Neuronal stem cell (in vitro differentiated cells): Measurements from ENCODE around the gene KCNE3.

Experiments used
- DNase-seq: peaks from one replicate; pipeline ENCODE4 v3.0.0-alpha.2; 2013; ENCODE audit warnings: low spot score
- H2AFZ ChIP-seq: one replicate; pipeline ENCODE4 v1.6.1; 2013; ENCODE audit warnings: mild to moderate bottlenecking, low read length, inconsistent platforms
- H2AK5ac ChIP-seq: 2 replicates; pipeline ENCODE4 v1.6.1; 2013; ENCODE audit warnings: low read depth, mild to moderate bottlenecking, inconsistent platforms, low read length, moderate library complexity, mixed read lengths
- H2BK120ac ChIP-seq: 2 replicates; pipeline ENCODE4 v1.6.1; 2013; ENCODE audit warnings: low read depth, mild to moderate bottlenecking, inconsistent platforms, low read length, moderate library complexity, mixed read lengths
- H2BK12ac ChIP-seq: one replicate; pipeline ENCODE4 v1.6.1; 2013; ENCODE audit warnings: low read length, inconsistent platforms
- H2BK15ac ChIP-seq: 2 replicates; pipeline ENCODE4 v1.6.1; 2013; ENCODE audit warnings: mild to moderate bottlenecking, low read length, inconsistent platforms, mixed read lengths
- H2BK5ac ChIP-seq: one replicate; pipeline ENCODE4 v1.6.1; 2013; ENCODE audit warnings: inconsistent platforms, mild to moderate bottlenecking, low read length, moderate library complexity
- H3K14ac ChIP-seq: one replicate; pipeline ENCODE4 v1.6.1; 2013; ENCODE audit warnings: low read length, inconsistent platforms
- H3K18ac ChIP-seq: 2 replicates; pipeline ENCODE4 v1.6.1; 2013; ENCODE audit warnings: low read length, inconsistent platforms
- H3K23ac ChIP-seq: 2 replicates; pipeline ENCODE4 v1.6.1; 2013; ENCODE audit warnings: low read depth, mild to moderate bottlenecking, mixed read lengths, low read length, inconsistent platforms; ENCODE audit not compliant: poor library complexity
- H3K27ac ChIP-seq: replicated peaks from 3 replicates; pipeline ENCODE4 v1.5.1; 2013; ENCODE audit warnings: low read length, inconsistent platforms
- H3K27me3 ChIP-seq, 3 experiments: 2 replicates each; pipeline ENCODE4 v1.6.1; 2013; ENCODE audit warnings: low read length in 3 of 3, mild to moderate bottlenecking in 2 of 3, inconsistent platforms in 1 of 3, low read depth in 1 of 3, mixed read lengths in 1 of 3, moderate library complexity in 1 of 3; ENCODE audit not compliant: control insufficient read depth in 3 of 3, insufficient read depth in 3 of 3
- H3K36me3 ChIP-seq, 2 donors: replicated peaks in 1 of 2; 2 replicates each; pipeline ENCODE4 v1.6.1; 2013; ENCODE audit warnings: low read length in 2 of 2; ENCODE audit not compliant: control insufficient read depth in 2 of 2, insufficient read depth in 2 of 2
- H3K4ac ChIP-seq: 2 replicates; pipeline ENCODE4 v1.6.1; 2013; ENCODE audit warnings: inconsistent platforms, mild to moderate bottlenecking, low read length, moderate library complexity
- H3K4me1 ChIP-seq, 2 donors: 1 replicate in 1 of 2; 2 replicates in 1 of 2; pipeline ENCODE4 v1.6.1; 2013; ENCODE audit warnings: low read length in 2 of 2, low read depth in 1 of 2; ENCODE audit not compliant: control insufficient read depth in 2 of 2, insufficient read depth in 1 of 2
- H3K4me2 ChIP-seq: one replicate; pipeline ENCODE4 v1.6.1; 2013; ENCODE audit warnings: mild to moderate bottlenecking, low read length, inconsistent platforms; ENCODE audit not compliant: insufficient read depth, poor library complexity, severe bottlenecking
- H3K4me3 ChIP-seq, 2 donors: 2 replicates each; pipeline ENCODE4 v1.5.1; 2013; ENCODE audit warnings: low read length in 2 of 2, mild to moderate bottlenecking in 2 of 2, inconsistent platforms in 1 of 2, moderate library complexity in 1 of 2
- H3K79me1 ChIP-seq: one replicate; pipeline ENCODE4 v1.6.1; 2013; ENCODE audit warnings: low read depth, mild to moderate bottlenecking, inconsistent platforms, low read length, moderate library complexity
- H3K9ac ChIP-seq: one replicate; pipeline ENCODE4 v1.6.1; 2013; ENCODE audit warnings: mild to moderate bottlenecking, low read depth, low read length, inconsistent platforms; ENCODE audit not compliant: poor library complexity
- H3K9me3 ChIP-seq, 2 donors: replicated peaks in 1 of 2; 2 replicates each; pipeline versions ENCODE3 to v1.6.1; 2013; ENCODE audit warnings: low read length in 2 of 2, mild to moderate bottlenecking in 2 of 2, inconsistent platforms in 1 of 2, low read depth in 1 of 2, mixed read lengths in 1 of 2, moderate library complexity in 1 of 2; ENCODE audit not compliant: control insufficient read depth in 2 of 2, insufficient read depth in 1 of 2
- H4K8ac ChIP-seq: one replicate; pipeline ENCODE4 v1.6.1; 2013; ENCODE audit warnings: low read depth, mild to moderate bottlenecking, inconsistent platforms, low read length, moderate library complexity
- H4K91ac ChIP-seq: one replicate; pipeline ENCODE4 v1.6.1; 2013; ENCODE audit warnings: low read length, low read depth, mild to moderate bottlenecking, inconsistent platforms; ENCODE audit not compliant: poor library complexity
- WGBS, 2 donors: extraction: QIAGEN DNeasy Blood & Tissue Kit; methylation state at CpG; one replicate each; pipeline ENCODE4 v1.1.7; 2013; ENCODE audit warnings: missing lambda C conversion rate in 2 of 2, mixed read lengths in 1 of 2; ENCODE audit not compliant: insufficient read length in 2 of 2, insufficient replicate concordance in 1 of 2; ENCODE audit errors: extremely low coverage in 2 of 2; 5-methylcytosine and 5-hydroxymethylcytosine counted together

The KCNE3 gene

DNA sequence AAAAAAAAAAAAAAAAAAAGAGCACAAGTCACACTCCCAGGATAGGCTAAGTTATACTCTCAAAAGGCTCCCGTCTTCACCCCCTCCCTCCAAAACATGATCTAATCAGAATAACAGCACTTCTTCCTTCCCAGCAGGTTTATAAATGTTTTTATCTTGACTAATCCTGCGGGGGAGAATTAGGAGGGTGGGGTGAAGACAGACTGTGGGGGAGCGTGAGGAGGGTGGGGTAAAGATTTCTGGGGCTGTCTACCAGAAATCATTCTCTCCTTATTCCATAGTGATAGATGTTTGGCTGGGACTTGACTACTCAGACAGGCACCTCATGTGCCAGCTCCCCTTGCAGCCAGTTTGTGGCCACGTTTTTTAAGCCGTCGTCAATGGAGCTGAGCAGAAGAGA lies 17.0 kb downstream of the KCNE3 start:
- Histone ChIP-seq H4K91ac (no peak overlapping the region), H3K4me3 (no peak overlapping the region), H3K27ac (no peak overlapping the region)

DNA sequence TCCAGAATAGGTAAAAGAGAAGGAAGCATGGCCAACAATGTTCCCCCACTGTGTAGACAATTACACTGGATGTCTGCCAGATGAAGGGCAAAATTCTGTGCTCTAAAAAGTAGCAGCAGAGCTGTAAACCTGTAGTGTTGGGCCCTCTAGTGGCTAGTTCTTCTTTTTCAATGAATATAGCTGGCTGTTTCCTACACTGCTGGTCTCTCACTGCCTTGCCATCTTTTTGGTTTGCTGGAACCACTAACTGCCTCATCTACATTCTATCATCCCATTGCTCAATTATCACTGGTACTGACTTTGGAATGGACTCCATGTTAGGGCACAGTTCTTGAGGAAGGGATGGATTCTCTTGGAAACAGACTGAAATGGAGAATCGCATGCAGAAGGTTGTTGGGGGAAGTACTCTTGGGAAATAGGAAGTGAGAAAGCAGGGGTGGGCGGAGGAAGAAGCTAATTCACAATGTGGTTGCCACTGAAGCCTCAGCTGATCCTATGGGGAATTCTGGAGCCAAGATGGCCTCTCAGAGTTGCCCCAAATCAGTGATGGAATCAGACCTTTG lies 17.9 kb downstream of the KCNE3 start:
- H4K8ac ChIP-seq, result no peak overlapping the region
- no peak overlapping the region for H2BK12ac ChIP-seq
- peak overlapping the region; percentile 19 for H2AFZ ChIP-seq
- H3K9me3 ChIP-seq, result no peaks in the 10 kb centered on the region
- no peak overlapping the region for H3K14ac ChIP-seq
- no peak overlapping the region for H3K18ac ChIP-seq
- no CpG with 5 or more reads among the region's 2 CpGs for WGBS, 2 donors
- H2BK120ac ChIP-seq, result no peak overlapping the region
- H3K4ac ChIP-seq, result no peak overlapping the region
- peak; percentile 30 for DNase-seq
- no peak overlapping the region for H4K91ac ChIP-seq
- no peaks in the 10 kb centered on the region for H3K79me1 ChIP-seq
- H3K4me3 ChIP-seq, result no peak overlapping the region
- H2AK5ac ChIP-seq, result no peak overlapping the region
- no peak overlapping the region for H3K27ac ChIP-seq
- no peak overlapping the region for H3K9ac ChIP-seq
- H3K36me3 ChIP-seq, result no peaks in the 10 kb centered on the region
- H2BK5ac ChIP-seq, result no peak overlapping the region
- H3K27me3 ChIP-seq, result peaks cover 0 to 7% (median 0%) of the 10 kb centered on the region in 3 experiments
- no peak overlapping the region for H3K4me2 ChIP-seq
- H3K23ac ChIP-seq, result no peak overlapping the region
- no peak overlapping the region for H2BK15ac ChIP-seq
- no peaks in the 10 kb centered on the region for H3K4me1 ChIP-seq

More for the DNA sequence above, 17.0 kb downstream of the KCNE3 start:
- no peak overlapping the region for H2BK120ac ChIP-seq
- no CpG with 5 or more reads among the region's 6 CpGs for WGBS, 2 donors
- no peaks in the 10 kb centered on the region for H3K79me1 ChIP-seq
- no peak overlapping the region for H3K14ac ChIP-seq
- no peak overlapping the region for H2AK5ac ChIP-seq
- no peak overlapping the region for H2BK15ac ChIP-seq
- DNase-seq, result no peak
- H3K4ac ChIP-seq, result no peak overlapping the region
- H3K18ac ChIP-seq, result no peak overlapping the region
- no peak overlapping the region for H3K9ac ChIP-seq
- H3K9me3 ChIP-seq, result no peaks in the 10 kb centered on the region
- H3K4me2 ChIP-seq, result no peak overlapping the region
- H2BK12ac ChIP-seq, result no peak overlapping the region
- H3K23ac ChIP-seq, result no peak overlapping the region
- H3K36me3 ChIP-seq, result no peaks in the 10 kb centered on the region
- H3K27me3 ChIP-seq, result peaks cover 0 to 4% (median 0%) of the 10 kb centered on the region in 3 experiments
- H2AFZ ChIP-seq, result no peak overlapping the region
- H4K8ac ChIP-seq, result no peak overlapping the region
- no peaks in the 10 kb centered on the region for H3K4me1 ChIP-seq
- no peak overlapping the region for H2BK5ac ChIP-seq

DNA sequence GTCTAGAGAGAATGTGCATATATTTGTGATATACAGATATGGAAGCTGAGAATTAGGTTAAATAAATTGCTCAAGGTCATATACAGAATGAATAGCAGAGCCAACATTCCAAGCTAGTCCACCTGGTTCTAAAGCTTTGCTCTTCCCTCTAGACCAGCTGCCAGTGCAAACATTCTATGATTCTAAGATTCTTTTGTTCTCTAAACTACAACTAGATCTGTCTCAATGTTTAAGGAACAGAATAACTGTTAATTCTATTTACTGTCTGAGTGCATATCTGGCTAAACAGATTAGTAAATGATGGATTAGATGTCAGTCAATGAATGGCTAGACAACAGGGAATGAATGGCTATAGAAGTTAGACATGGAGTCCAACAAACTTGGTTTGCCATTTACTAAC lies 19.6 kb downstream of the KCNE3 start:
- H3K27me3 ChIP-seq, result peaks cover 0 to 7% (median 0%) of the 10 kb centered on the region in 3 experiments
- H2AFZ ChIP-seq, result no peak overlapping the region
- no peak for DNase-seq
- H2BK5ac ChIP-seq, result no peak overlapping the region
- no peak overlapping the region for H3K18ac ChIP-seq
- H4K8ac ChIP-seq, result no peak overlapping the region
- H3K9me3 ChIP-seq, result no peaks in the 10 kb centered on the region
- no peaks in the 10 kb centered on the region for H3K36me3 ChIP-seq
- no peaks in the 10 kb centered on the region for H3K79me1 ChIP-seq
- no peak overlapping the region for H2BK15ac ChIP-seq
- no peak overlapping the region for H2AK5ac ChIP-seq
- H3K14ac ChIP-seq, result no peak overlapping the region
- no peak overlapping the region for H3K4me2 ChIP-seq
- H3K9ac ChIP-seq, result no peak overlapping the region
- no peak overlapping the region for H3K27ac ChIP-seq
- H3K4ac ChIP-seq, result no peak overlapping the region
- H3K4me1 ChIP-seq, result peaks cover 0 to 2% of the 10 kb centered on the region in 2 donors
- H3K23ac ChIP-seq, result no peak overlapping the region
- no peak overlapping the region for H4K91ac ChIP-seq
- H2BK120ac ChIP-seq, result no peak overlapping the region
- H3K4me3 ChIP-seq, result no peak overlapping the region
- H2BK12ac ChIP-seq, result no peak overlapping the region

DNA sequence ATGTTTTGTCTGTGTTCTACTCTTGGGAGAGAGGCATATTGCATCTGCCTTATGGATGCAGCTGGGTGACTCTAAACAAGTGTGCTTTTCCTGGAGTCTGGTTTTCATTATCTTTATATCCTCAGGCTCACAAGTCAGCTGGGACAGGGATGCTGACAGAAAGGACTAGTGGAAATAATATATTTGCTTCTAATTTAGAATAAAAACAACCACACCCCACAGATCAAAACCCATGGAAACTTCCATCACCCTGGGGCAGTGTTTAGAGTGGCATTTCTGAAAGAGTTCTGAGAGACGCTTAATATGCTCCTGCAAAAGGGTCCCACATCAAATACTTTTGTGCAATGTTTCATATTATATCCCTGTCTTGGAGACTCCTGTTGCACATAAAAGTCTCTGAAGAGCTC lies 20.8 kb downstream of the KCNE3 start:
- Histone ChIP-seq H3K23ac (no peak overlapping the region), H3K18ac (no peak overlapping the region), H3K79me1 (no peaks in the 10 kb centered on the region), H3K9me3 (no peaks in the 10 kb centered on the region), H3K4ac (no peak overlapping the region), H4K8ac (no peak overlapping the region), H2BK120ac (no peak overlapping the region), H3K27me3 (peaks cover 0 to 7% (median 0%) of the 10 kb centered on the region in 3 experiments), H4K91ac (no peak overlapping the region), H3K4me3 (no peak overlapping the region), H3K36me3 (no peaks in the 10 kb centered on the region), H3K14ac (no peak overlapping the region), H2AFZ (no peak overlapping the region), H2AK5ac (no peak overlapping the region), H3K4me2 (no peak overlapping the region), H3K27ac (no peak overlapping the region), H3K9ac (no peak overlapping the region), H2BK15ac (no peak overlapping the region), H3K4me1 (peaks cover 0 to 2% of the 10 kb centered on the region in 2 donors), H2BK12ac (no peak overlapping the region), H2BK5ac (no peak overlapping the region)
- no CpG with 5 or more reads among the region's 1 CpG for WGBS, 2 donors
- DNase-seq, result no peak
